ENCODE measurements around the gene CRABP1. TPM values are rescaled to one million over a fixed set of nuclear protein-coding genes. Genes with fewer than 3 reads are reported as not detected.

The CRABP1 gene
- total RNA-seq, 4 donors from 2014 or later, result not detected

GRCh38 chr15:78351539-78351938 is 11.4 kb downstream of the CRABP1 start:
- H3K27me3 ChIP-seq, result peaks cover 0 to 56% (median 0%) of the 10 kb centered on the region in 4 donors
- H3K4me3 ChIP-seq, result no peak overlapping the region
- H3K9me3 ChIP-seq, result no peaks in the 10 kb centered on the region
- 82% methylated on average over 3 of the region's 3 CpGs for WGBS
- H3K4me1 ChIP-seq, result no peaks in the 10 kb centered on the region
- no peak overlapping the region for H3K27ac ChIP-seq (replicated peaks in 1 of 4)
- TF ChIP-seq CTCF (IDR thresholded peaks at IDR 0.05) (no peak), POLR2AphosphoS5 (IDR thresholded peaks at IDR 0.05) (no peak), EP300 (IDR thresholded peaks at IDR 0.05) (no peak), POLR2A (IDR thresholded peaks at IDR 0.05; ENCODE audit: low read depth) (no peak)
- no peak for DNase-seq (ENCODE audit: extremely low spot score)
- intact Hi-C loops (cut with DNase I), result loop anchor here (10.0 kb wide), 1 partner anchor 63 kb away; no protein-coding TSS in a partner anchor
- H3K36me3 ChIP-seq, result no peaks in the 10 kb centered on the region

- TF ChIP-seq EP300 (IDR thresholded peaks at IDR 0.05) (no peak), POLR2A (IDR thresholded peaks at IDR 0.05; ENCODE audit: low read depth) (no peak), POLR2AphosphoS5 (IDR thresholded peaks at IDR 0.05) (no peak), CTCF (IDR thresholded peaks at IDR 0.05) (no peak)
- Histone ChIP-seq H3K9me3 (no peaks in the 10 kb centered on the region), H3K4me3 (no peak overlapping the region), H3K27me3 (peaks cover 0 to 53% (median 0%) of the 10 kb centered on the region in 4 donors), H3K27ac (replicated peaks in 1 of 4) (no peak overlapping the region), H3K4me1 (no peaks in the 10 kb centered on the region), H3K36me3 (no peaks in the 10 kb centered on the region)
- 64% methylated on average over 4 of the region's 4 CpGs for WGBS
- DNase-seq (ENCODE audit: extremely low spot score), result no peak
- intact Hi-C loops (cut with DNase I), result loop anchor here (10.0 kb wide), 1 partner anchor 62 kb away; no protein-coding TSS in a partner anchor
These were observed 12.9 kb downstream of the CRABP1 start for GRCh38 chr15:78353093-78353492.

- 83% methylated on average over 8 of the region's 8 CpGs for WGBS
- Histone ChIP-seq H3K4me1 (no peaks in the 10 kb centered on the region), H3K27ac (replicated peaks in 1 of 4) (no peak overlapping the region), H3K9me3 (no peaks in the 10 kb centered on the region), H3K27me3 (peaks cover 0 to 44% (median 0%) of the 10 kb centered on the region in 4 donors), H3K4me3 (no peak overlapping the region), H3K36me3 (no peaks in the 10 kb centered on the region)
- intact Hi-C loops (cut with DNase I), result loop anchor here (10.0 kb wide), 1 partner anchor 60 kb away; no protein-coding TSS in a partner anchor
- DNase-seq (ENCODE audit: extremely low spot score), result no peak
- TF ChIP-seq POLR2AphosphoS5 (IDR thresholded peaks at IDR 0.05) (no peak), EP300 (IDR thresholded peaks at IDR 0.05) (no peak), CTCF (IDR thresholded peaks at IDR 0.05) (no peak), POLR2A (IDR thresholded peaks at IDR 0.05; ENCODE audit: low read depth) (no peak)
These were observed 15.0 kb downstream of the CRABP1 start for GRCh38 chr15:78355177-78355576.

GRCh38 chr15:78358102-78358870 is 18.1 kb downstream of the CRABP1 start:
- Histone ChIP-seq H3K27me3 (peaks cover 0 to 32% (median 0%) of the 10 kb centered on the region in 4 donors), H3K4me1 (peaks cover 0 to 3% (median 0%) of the 10 kb centered on the region in 4 donors), H3K36me3 (no peaks in the 10 kb centered on the region), H3K27ac (replicated peaks in 1 of 4) (no peak overlapping the region), H3K4me3 (no peak overlapping the region), H3K9me3 (no peaks in the 10 kb centered on the region)
- TF ChIP-seq EP300 (IDR thresholded peaks at IDR 0.05), result no peak
- no peak for TF ChIP-seq CTCF (IDR thresholded peaks at IDR 0.05)
- no peak for TF ChIP-seq POLR2AphosphoS5 (IDR thresholded peaks at IDR 0.05)
- no peak for TF ChIP-seq POLR2A (IDR thresholded peaks at IDR 0.05; ENCODE audit: low read depth)
- no peak for DNase-seq (ENCODE audit: extremely low spot score)
- 52% methylated on average over 5 of the region's 6 CpGs for WGBS
- intact Hi-C loops (cut with DNase I), result loop anchor here (10.0 kb wide), 1 partner anchor 57 kb away; no protein-coding TSS in a partner anchor
